ENCODE results near the gene ZNF79. TPM values are rescaled to one million over a fixed set of nuclear protein-coding genes. Genes with fewer than 3 reads are reported as not detected.
A peak's percentile ranks its signal among the peaks of the same experiment; 100 is the strongest.

ZNF79 gene
- total and polyA plus RNA-seq, 2 of the 8 experiments (the other 6 are each of a cell fraction or from before 2014, with no cell fraction given): 2.4 to 7.4 TPM

GRCh38 chr9:127422787-127423186 is 1.4 kb upstream of the ZNF79 start:
- Histone ChIP-seq H2BK12ac (ENCODE audit: low read depth, low read length) (no peak overlapping the region), H3K23me2 (ENCODE audit: low read depth, low read length) (peaks cover 13% of the 10 kb centered on the region), H4K91ac (replicated peaks; ENCODE audit: insufficient read length, low read length) (no peak overlapping the region), H2BK120ac (replicated peaks; ENCODE audit: low read depth, low read length) (no peak overlapping the region), H3K14ac (ENCODE audit: insufficient read length) (no peak overlapping the region), H2AK5ac (ENCODE audit: low read depth, low read length) (no peak overlapping the region), H3K18ac (ENCODE audit: extremely low read depth, low read length) (no peak overlapping the region), H3K9me3 (ENCODE audit: insufficient read depth in 2 of 2, low read depth in 1 of 2, low read length in 1 of 2) (no peaks in the 10 kb centered on the region), H3K9ac (replicated peaks in 1 of 4; ENCODE audit: extremely low read depth in 1 of 4, low read depth in 3 of 4, low read length in 3 of 4) (peak overlapping the region in 3 of 4 experiments; percentile 34 to 90 (median 38); a peak in 5 of 7 replicates), H3K27me3 (replicated peaks in 1 of 4; ENCODE audit: control insufficient read depth in 3 of 4, extremely low read depth in 1 of 4, insufficient read depth in 3 of 4, low read length in 3 of 4) (no peaks in the 10 kb centered on the region), H4K20me1 (replicated peaks in 1 of 2; ENCODE audit: control insufficient read depth in 1 of 2, insufficient read depth in 2 of 2, low read length in 2 of 2) (peaks cover 2 to 6% of the 10 kb centered on the region in 2 experiments), H2BK15ac (ENCODE audit: low read length) (no peak overlapping the region), H3K4ac (replicated peaks; ENCODE audit: insufficient read length, low read depth, low read length) (no peak overlapping the region), H2BK5ac (ENCODE audit: low read depth, low read length) (no peak overlapping the region), H2AFZ (ENCODE audit: low read length) (no peak overlapping the region), H3K36me3 (ENCODE audit: control insufficient read depth in 2 of 4, insufficient read depth in 4 of 4, low read length in 3 of 4) (no peaks in the 10 kb centered on the region), H3K79me2 (ENCODE audit: control insufficient read depth in 1 of 2, insufficient read depth in 2 of 2, low read length in 2 of 2) (peaks cover 7 to 39% of the 10 kb centered on the region in 2 experiments), H3K79me1 (ENCODE audit: low read depth, low read length) (peaks cover 4% of the 10 kb centered on the region), H3K4me3 (ENCODE audit: extremely low read depth in 1 of 4, insufficient read depth in 2 of 4, low read depth in 3 of 4, low read length in 4 of 4) (peak overlapping the region; percentile 87 to 96 (median 94); a peak in 7 of 8 replicates), H4K8ac (ENCODE audit: extremely low read depth, insufficient read depth, low read length) (no peak overlapping the region), H3K4me1 (replicated peaks in 1 of 4; ENCODE audit: control insufficient read depth in 3 of 4, insufficient read depth in 4 of 4, low read length in 3 of 4) (peaks cover 0 to 12% (median 7%) of the 10 kb centered on the region in 4 experiments; a peak in 6 of 7 replicates), H4K5ac (ENCODE audit: insufficient read length, low read depth, low read length) (no peak overlapping the region), H3K23ac (ENCODE audit: insufficient read length) (no peak overlapping the region), H3K27ac (ENCODE audit: low read depth, low read length) (no peak overlapping the region), H2BK20ac (ENCODE audit: low read length) (no peak overlapping the region), H3K56ac (replicated peaks; ENCODE audit: insufficient read length, low read depth, low read length) (no peak overlapping the region), H3K4me2 (ENCODE audit: insufficient read depth in 1 of 2, low read depth in 2 of 2, low read length in 2 of 2) (peak overlapping the region; percentile 58 to 74)
- no peak for DNase-seq (ENCODE audit: low read depth in 1 of 2, low spot score in 2 of 2)
- no peak for FAIRE-seq
- TF ChIP-seq SP2 (IDR thresholded peaks at IDR 0.05; ENCODE audit: low read length) (no peak), MAFK (IDR thresholded peaks at IDR 0.05; ENCODE audit: low read depth, low read length) (peak; percentile 30; the same call in 1 of the 2 replicates)
- WGBS, 2 experiments (ENCODE audit: extremely low coverage in 1 of 2, insufficient coverage in 1 of 2, insufficient read length in 1 of 2, insufficient replicate concordance in 2 of 2, low coverage in 1 of 2, low lambda C conversion rate in 2 of 2, missing lambda C conversion rate in 1 of 2): 68% methylated on average over 6 of the region's 6 CpGs; no CpG with 5 or more reads in 1 of the 2 experiments
- ChIA-PET CTCF (ENCODE audit: partially characterized antibody) (interaction anchor here (0.8 to 1.9 kb wide), 6 partner anchors 24 to 167 kb away, joined by 3 to 7 read pairs (median 3); partner anchors contain the start of gene SLC2A8), POLR2A (ENCODE audit: partially characterized antibody) (interaction anchor here (1.6 to 6.3 kb wide), 6 partner anchors 8 to 59 kb away, joined by 4 to 59 read pairs (median 10); partner anchors contain the start of genes LRSAM1, RPL12 and SLC2A8)

Measured in H1 (cell line).